Caco-2 (cell line): Measurements from ENCODE around the gene PLXNA1. TPM values are rescaled to one million over a fixed set of nuclear protein-coding genes. Genes with fewer than 3 reads are reported as not detected.
A peak's percentile ranks its signal among the peaks of the same experiment; 100 is the strongest.

Source experiments
- BruUV-seq: library from RNA; stranded (reverse); fragments of 400-500 nt; replicated peaks from 2 replicates; lab custom pipeline; 2021; lab: Mats Ljungman, UMichigan
- CTCF ChIA-PET: fragments of 300-600 bp; sonication (Branson Sonifier 250); formaldehyde crosslinking; loops from one replicate; lab custom pipeline; 2022; ENCODE audit warnings: antibody characterized with exemption; lab: Charles Lee
- POLR2A ChIA-PET: fragments of 300-600 bp; sonication (Branson Sonifier 250); formaldehyde crosslinking; loops from one replicate; lab custom pipeline; 2022; ENCODE audit warnings: antibody characterized with exemption; lab: Charles Lee
- DNase-seq, 2 experiments: peaks; one replicate each; pipeline versions ENCODE4 v3.0.0 to v3.0.0-alpha.2; 2020 to 2022
- H3K27me3 ChIP-seq: replicated peaks from 2 replicates; pipeline ENCODE4 v1.6.0; 2011; ENCODE audit warnings: low read length; ENCODE audit not compliant: control insufficient read depth, insufficient read depth
- H3K36me3 ChIP-seq: 2 replicates; pipeline ENCODE4 v1.5.1; 2011; ENCODE audit warnings: low read length; ENCODE audit not compliant: control insufficient read depth, insufficient read depth
- H3K4me1 ChIP-seq: fragments of 250-450 bp; sonication (Bioruptor Pico); 2 replicates; pipeline ENCODE4 v1.5.1; 2020; ENCODE audit warnings: mild to moderate bottlenecking
- H3K4me3 ChIP-seq: 2 replicates; pipeline ENCODE4 v1.5.1; 2011; ENCODE audit warnings: low read depth, mild to moderate bottlenecking, control low read depth, low read length
- H3K9me3 ChIP-seq: fragments of 250-450 bp; sonication (Bioruptor Pico); 2 replicates; pipeline ENCODE4 v1.5.1; 2020; ENCODE audit warnings: mild to moderate bottlenecking, moderate library complexity
- H3K27ac Mint-ChIP-seq: one replicate; pipeline ENCODE4 v1.8.0; 2022; ENCODE audit warnings: mixed read lengths; ENCODE audit not compliant: unreplicated experiment
- H3K27me3 Mint-ChIP-seq: one replicate; pipeline ENCODE4 v1.8.0; 2022; ENCODE audit warnings: mixed read lengths; ENCODE audit not compliant: insufficient read depth, unreplicated experiment
- H3K36me3 Mint-ChIP-seq: one replicate; pipeline ENCODE4 v1.8.0; 2022; ENCODE audit warnings: mild to moderate bottlenecking, mixed read lengths; ENCODE audit not compliant: insufficient read depth, unreplicated experiment
- H3K4me1 Mint-ChIP-seq: one replicate; pipeline ENCODE4 v1.8.0; 2022; ENCODE audit warnings: low read depth, mixed read lengths; ENCODE audit not compliant: unreplicated experiment
- H3K4me3 Mint-ChIP-seq: one replicate; pipeline ENCODE4 v1.8.0; 2022; ENCODE audit warnings: mild to moderate bottlenecking, moderate library complexity, mixed read lengths; ENCODE audit not compliant: unreplicated experiment
- H3K9me3 Mint-ChIP-seq: one replicate; pipeline ENCODE4 v1.8.0; 2022; ENCODE audit warnings: mixed read lengths; ENCODE audit not compliant: unreplicated experiment
- CTCF ChIP-seq, 2 experiments: fragments of 200-600 bp in 1 of 2; IDR thresholded peaks; 1 replicate in 1 of 2; 2 replicates in 1 of 2; pipeline versions ENCODE4 v1.5.1 to v1.8.0; 2011 to 2022; ENCODE audit warnings: antibody characterized with exemption in 1 of 2, control low read depth in 1 of 2, inconsistent platforms in 1 of 2, low read depth in 1 of 2, low read length in 1 of 2, mild to moderate bottlenecking in 1 of 2, moderate library complexity in 1 of 2; ENCODE audit not compliant: insufficient read depth in 1 of 2, severe bottlenecking in 1 of 2, unreplicated experiment in 1 of 2
- intact Hi-C: fragments of 100-400 bp; cut with micrococcal nuclease; formaldehyde crosslinking; loops from one replicate; pipeline ENCODE4 v1.10.0; 2022; ENCODE audit not compliant: unreplicated experiment
- total RNA-seq: library from RNA; stranded (reverse); gene quantifications from 2 replicates; pipeline ENCODE4 v1.2.3, GENCODE V29; 2022

Gene PLXNA1
- total RNA-seq, 1 experiment from 2014 or later = 95.1 TPM

GRCh38 chr3:127005864-127006500 lies 23.1 kb downstream of the PLXNA1 start:
- no peaks in the 10 kb centered on the region; the same call in 1 of the 2 replicates for H3K36me3 ChIP-seq
- no TSS peak for BruUV-seq
- no peak for DNase-seq
- no peak for TF ChIP-seq CTCF (IDR thresholded peaks at IDR 0.05; ENCODE audit: insufficient read depth in 1 of 2, low read depth in 1 of 2, low read length in 1 of 2, severe bottlenecking in 1 of 2, unreplicated experiment in 1 of 2)
- H3K27ac Mint-ChIP-seq = no peak overlapping the region
- no peak overlapping the region for H3K4me3 ChIP-seq
- H3K27me3 Mint-ChIP-seq = no peaks in the 10 kb centered on the region
- CTCF ChIA-PET = no interaction called here
- no peaks in the 10 kb centered on the region for H3K9me3 Mint-ChIP-seq
- no peaks in the 10 kb centered on the region for H3K4me1 ChIP-seq
- intact Hi-C loops = no loop called here
- H3K36me3 Mint-ChIP-seq = peaks cover 41% of the 10 kb centered on the region
- POLR2A ChIA-PET = no interaction called here
- H3K9me3 ChIP-seq = no peaks in the 10 kb centered on the region
- H3K27me3 ChIP-seq = no peaks in the 10 kb centered on the region
- H3K4me3 Mint-ChIP-seq = no peak overlapping the region
- H3K4me1 Mint-ChIP-seq = no peaks in the 10 kb centered on the region

GRCh38 chr3:127006781-127007436 lies 24.0 kb downstream of the PLXNA1 start:
- Mint-ChIP-seq H3K9me3 (no peaks in the 10 kb centered on the region), H3K27ac (peak overlapping the region; percentile 11), H3K27me3 (no peaks in the 10 kb centered on the region), H3K4me1 (no peaks in the 10 kb centered on the region), H3K36me3 (peaks cover 46% of the 10 kb centered on the region), H3K4me3 (no peak overlapping the region)
- ChIA-PET POLR2A (no interaction called here), CTCF (no interaction called here)
- Histone ChIP-seq H3K4me1 (no peaks in the 10 kb centered on the region), H3K4me3 (no peak overlapping the region), H3K36me3 (peaks cover 2% of the 10 kb centered on the region; the same call in 1 of the 2 replicates), H3K9me3 (no peaks in the 10 kb centered on the region), H3K27me3 (no peaks in the 10 kb centered on the region)
- TF ChIP-seq CTCF (IDR thresholded peaks at IDR 0.05; ENCODE audit: insufficient read depth in 1 of 2, low read depth in 1 of 2, low read length in 1 of 2, severe bottlenecking in 1 of 2, unreplicated experiment in 1 of 2) = no peak
- no TSS peak for BruUV-seq
- intact Hi-C loops = no loop called here
- no peak for DNase-seq

GRCh38 chr3:127008236-127008635 lies 25.3 kb downstream of the PLXNA1 start:
- intact Hi-C loops = no loop called here
- ChIA-PET POLR2A (no interaction called here), CTCF (no interaction called here)
- Mint-ChIP-seq H3K4me3 (no peak overlapping the region), H3K36me3 (peaks cover 56% of the 10 kb centered on the region), H3K27ac (no peak overlapping the region), H3K27me3 (no peaks in the 10 kb centered on the region), H3K9me3 (no peaks in the 10 kb centered on the region), H3K4me1 (no peaks in the 10 kb centered on the region)
- H3K9me3 ChIP-seq = no peaks in the 10 kb centered on the region
- no peak for DNase-seq
- BruUV-seq = no TSS peak
- H3K27me3 ChIP-seq = no peaks in the 10 kb centered on the region
- no peak for TF ChIP-seq CTCF (IDR thresholded peaks at IDR 0.05; ENCODE audit: insufficient read depth in 1 of 2, low read depth in 1 of 2, low read length in 1 of 2, severe bottlenecking in 1 of 2, unreplicated experiment in 1 of 2)
- no peak overlapping the region for H3K4me3 ChIP-seq
- H3K4me1 ChIP-seq = no peaks in the 10 kb centered on the region
- H3K36me3 ChIP-seq = peaks cover 2% of the 10 kb centered on the region
